Left forelimb (tissue), 1 donor: Measurements from ENCODE around the gene SLC23A1.
"Not testable (repeated sequence)": the region's sequence is repeated elsewhere in the genome, so short reads cannot be mapped to it uniquely, and the experiment has no call there.

Experiments used
- DNase-seq: peaks from one replicate; pipeline ENCODE4 v3.0.0-alpha.2; 2018; ENCODE audit warnings: low spot score

Gene SLC23A1

GRCh38 chr5:139383275-139383992 is at the start of gene SLC23A1:
TSS of gene SLC23A1 (minus strand) at chr5:139383297. CDS start at chr5:139383253, 44 bp downstream.
- DNase-seq = no peak

DNA sequence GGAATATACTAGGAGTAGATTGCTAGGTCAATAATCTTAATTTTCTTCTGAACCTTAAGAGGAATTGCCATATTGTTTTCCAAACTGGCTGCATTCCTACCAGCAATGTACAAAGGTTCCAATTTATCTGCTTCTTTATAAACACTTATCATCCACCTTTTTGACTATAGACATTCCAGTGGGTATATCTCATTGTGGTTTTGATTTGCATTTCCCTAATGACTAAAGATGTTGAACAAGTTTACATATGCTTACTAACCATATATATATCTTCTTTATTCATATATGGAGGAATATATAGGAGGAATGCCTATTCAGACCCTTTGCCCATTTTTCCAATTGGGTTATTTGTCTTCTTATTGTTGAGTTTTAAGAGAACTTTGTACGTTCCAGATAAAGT is 48.6 kb upstream of the SLC23A1 start:
- no peak for DNase-seq

- no peak for DNase-seq
These were observed 46.9 kb upstream of the SLC23A1 start for GRCh38 chr5:139430015-139430414.

- DNase-seq = no peak
These were observed 43.2 kb upstream of the SLC23A1 start for GRCh38 chr5:139426203-139426885.

- no peak for DNase-seq
These were observed 42.4 kb upstream of the SLC23A1 start for GRCh38 chr5:139425497-139425896.

DNA sequence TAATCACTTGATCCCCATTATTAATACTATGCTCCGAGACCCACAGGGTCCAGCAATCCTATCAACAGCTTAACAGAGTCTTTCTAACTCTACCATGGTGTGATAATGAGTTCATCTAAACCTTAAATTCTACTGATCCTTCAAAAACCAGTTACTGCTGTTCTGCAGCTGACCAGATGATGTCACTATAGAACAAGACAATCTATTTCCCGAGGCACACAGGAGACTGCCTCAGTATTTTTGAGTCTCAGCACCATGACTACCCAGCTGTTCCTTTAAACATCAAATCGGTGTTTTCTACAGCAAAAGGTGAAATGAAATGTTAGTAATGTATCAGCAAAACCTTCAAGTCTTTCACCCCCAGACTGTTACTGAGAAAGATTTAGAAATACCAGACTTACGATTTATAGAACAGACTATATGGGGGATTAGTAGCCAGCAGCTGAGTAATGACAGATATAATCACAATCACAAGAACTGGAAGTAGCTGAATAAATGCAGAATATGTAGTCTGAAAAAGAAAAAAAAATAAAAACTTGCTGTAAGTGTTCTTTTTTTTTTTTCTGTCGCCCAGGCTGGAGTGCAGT is 39.3 kb upstream of the SLC23A1 start:
- DNase-seq = no peak

GRCh38 chr5:139419226-139420192 is 36.4 kb upstream of the SLC23A1 start:
- no peak for DNase-seq

GRCh38 chr5:139418793-139419192 is 35.7 kb upstream of the SLC23A1 start:
- no peak for DNase-seq

GRCh38 chr5:139417214-139417613 is 34.1 kb upstream of the SLC23A1 start:
- no peak for DNase-seq

DNA sequence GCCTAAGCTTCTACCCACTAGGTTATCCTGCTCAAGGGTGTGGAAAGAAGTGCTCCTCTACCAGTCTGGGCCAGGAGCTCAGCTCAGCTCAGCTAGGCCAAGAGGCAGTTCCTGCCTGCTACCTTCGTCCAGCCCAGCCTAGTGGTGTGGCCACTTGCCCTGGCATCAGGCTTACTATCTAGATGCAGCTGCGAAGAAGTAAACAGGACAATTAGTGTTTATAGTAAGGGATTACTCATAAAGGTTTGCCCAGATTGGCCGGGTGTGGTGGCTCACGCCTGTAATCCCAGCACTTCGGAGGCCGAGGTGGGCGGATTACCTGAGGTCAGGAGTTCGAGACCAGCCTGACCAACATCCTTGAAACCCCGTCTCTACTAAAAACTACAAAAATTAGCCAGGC is 33.6 kb upstream of the SLC23A1 start:
- DNase-seq = no peak

- DNase-seq = no peak
These were observed 32.8 kb upstream of the SLC23A1 start for GRCh38 chr5:139415869-139416268.

DNA sequence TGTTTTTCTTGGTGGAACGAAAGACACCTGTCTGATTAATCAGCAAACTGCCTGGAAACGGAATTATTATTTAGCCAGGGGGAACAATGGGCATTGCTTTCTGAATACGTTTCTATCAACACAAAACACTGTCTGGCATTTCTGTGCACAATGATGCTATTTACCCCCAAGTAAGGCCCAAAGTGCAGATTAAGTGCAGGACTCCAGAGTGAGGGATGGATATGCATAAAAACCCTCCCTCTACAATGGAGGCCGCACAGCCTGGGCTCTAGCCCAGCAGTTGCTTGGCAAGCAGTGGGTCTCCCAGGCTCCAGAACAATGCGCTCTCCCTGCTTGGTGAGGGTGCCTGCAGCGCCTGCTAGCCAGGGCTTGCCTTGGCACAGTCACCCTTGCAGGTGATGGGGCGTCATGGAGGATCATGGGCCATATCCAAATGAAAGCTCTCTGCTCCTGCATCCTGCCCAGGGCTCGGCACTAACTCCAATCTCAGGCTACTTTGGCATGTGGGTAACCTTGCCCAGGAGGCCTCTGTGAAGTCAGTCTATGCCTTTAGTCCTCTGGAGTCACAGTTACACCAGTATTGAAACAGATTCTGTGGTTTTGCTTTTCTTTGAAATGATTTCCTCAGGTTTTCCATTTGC is 32.2 kb upstream of the SLC23A1 start:
- DNase-seq = no peak

DNA sequence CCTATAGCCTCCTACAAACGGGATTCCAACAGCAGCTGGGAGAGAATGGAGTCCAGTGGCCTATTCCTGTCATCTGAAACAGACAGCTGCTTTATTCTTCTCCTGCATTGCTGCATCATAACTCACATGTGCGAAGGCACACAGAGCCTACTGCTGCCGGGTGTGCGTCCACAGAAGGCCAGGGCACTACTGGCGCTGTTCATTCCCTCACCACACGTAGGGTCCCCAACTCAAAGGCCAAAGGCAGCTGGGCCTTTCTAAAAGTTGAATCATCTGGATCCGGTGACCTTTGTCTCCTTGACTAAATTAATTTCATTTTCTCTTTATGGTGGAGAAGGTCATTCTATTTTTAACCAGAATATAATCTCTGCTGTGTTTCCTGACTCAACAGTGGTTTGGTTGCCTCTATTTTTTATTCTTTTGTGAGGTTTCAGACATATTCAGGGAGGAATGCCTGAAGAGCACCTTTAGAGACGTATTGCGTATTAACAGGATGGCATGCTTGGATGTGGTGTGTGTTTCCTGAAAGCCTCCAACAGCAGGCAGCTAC is 31.6 kb upstream of the SLC23A1 start:
- DNase-seq = no peak

GRCh38 chr5:139413963-139414362 is 30.9 kb upstream of the SLC23A1 start:
- no peak for DNase-seq

DNA sequence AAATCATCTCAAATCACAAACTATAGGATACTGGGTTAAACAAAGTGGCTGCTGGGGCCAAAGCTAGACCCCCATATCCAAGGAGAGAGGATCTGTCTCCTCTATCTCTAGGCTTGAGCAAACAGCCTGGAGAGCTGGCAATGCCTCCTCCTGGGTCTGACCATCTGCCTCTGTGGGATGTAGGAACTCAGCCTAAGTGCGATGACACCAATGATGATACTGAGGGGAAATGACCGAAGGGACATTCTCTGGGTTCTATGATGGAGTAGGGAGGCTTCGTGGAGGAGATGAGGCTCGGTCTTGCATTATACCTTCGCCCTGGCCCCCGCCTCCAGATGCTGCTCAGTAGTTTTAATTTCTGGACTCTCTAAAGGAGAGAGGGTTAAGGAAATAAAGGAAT is 30.1 kb upstream of the SLC23A1 start:
- DNase-seq = no peak

DNA sequence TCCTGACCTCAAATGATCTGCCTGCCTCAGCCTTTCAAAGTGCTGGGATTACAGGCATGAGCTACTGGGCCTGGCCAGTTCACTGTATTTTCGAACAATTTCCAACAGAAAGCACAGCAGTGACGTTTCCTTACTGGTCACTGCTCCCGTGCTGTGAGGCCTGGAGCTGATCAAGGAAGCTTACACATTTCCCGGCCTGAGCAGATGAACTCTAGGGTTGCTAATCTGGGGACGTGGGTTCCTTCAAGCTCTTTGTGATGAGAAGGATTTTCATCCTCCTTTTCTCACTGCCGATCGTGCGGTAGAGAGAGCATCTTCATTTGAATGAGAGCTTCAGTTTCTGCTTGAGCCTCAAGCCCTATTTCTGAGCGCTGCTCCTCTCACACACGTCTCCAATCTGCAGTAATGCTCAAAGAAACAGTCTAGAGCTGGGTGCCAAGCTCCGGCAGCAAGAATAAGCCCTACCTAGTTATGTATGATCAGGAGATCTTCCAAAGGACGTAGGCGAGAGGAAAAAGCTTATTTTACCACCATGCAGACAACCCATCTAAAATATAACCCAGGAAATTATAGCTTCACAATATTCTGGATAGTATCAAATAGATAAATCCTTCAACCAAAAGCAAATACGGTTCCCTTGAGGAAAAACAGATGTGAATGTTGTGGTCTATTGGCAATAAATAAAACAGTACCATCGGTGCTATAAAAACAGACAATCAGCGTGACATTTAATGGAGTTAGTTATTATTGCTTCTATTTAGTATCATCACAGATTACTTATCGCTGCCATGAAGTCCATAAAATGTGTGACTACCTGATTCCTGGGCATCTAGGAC is 28.1 kb upstream of the SLC23A1 start:
- DNase-seq = no peak

DNA sequence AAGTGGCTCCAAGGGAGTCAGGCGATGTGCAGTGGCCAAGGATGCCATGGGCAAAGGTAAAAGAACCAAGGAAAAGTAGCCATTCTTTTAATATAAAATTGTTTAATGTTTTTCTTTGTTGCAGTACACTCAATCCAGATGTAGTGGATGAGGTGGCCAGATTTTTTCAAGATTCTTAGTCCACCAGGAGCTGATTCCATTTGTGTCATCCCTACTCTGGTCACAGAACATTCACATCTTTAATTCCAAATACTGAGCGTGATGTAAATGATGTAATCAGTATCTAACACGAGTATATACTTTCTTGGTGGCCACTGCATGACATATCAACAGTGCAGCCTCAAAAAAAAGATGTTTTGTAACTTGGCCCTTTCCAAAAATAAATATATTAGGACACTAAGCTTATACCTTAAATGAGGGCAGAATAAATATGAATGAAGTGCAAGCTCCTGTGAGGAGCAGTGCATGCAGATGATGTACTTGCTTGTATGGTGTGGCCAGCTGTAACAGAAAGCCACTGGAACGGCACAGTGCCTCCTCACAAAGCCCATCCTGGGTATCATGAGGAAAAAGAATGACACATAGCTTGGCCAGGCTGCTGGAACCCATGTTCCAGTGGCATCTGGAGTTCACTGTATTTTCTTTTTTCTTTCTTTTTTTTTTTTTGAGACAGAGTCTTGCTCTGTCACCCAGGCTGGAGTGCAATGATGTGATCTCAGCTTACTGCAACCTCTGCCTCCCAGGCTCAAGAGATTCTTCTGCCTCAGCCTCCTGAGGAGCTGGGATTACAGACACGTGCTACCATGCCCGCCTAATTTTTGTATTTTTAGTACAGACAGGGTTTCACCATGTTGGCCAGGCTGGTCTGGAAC is 27.3 kb upstream of the SLC23A1 start:
- no peak for DNase-seq

DNA sequence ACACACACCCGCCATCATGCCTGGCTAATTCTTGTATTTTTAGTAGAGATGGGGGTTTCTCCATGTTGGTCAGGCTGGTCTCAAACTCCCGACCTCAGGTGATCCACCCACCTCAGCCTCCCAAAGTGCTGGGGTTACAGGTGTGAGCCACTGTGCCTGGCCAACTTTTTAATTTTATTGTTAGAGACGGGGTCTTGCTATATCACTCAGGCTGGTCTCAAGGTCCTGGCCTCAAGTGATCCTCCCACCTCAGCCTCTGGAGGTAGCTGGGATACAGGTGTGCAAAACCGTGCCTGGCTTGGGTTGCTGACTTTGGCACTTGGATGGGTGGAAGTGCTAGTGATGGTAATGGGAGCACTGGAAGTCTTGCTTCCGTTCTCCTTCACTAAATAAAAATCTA is 26.0 kb upstream of the SLC23A1 start:
- DNase-seq = not testable (repeated sequence)

GRCh38 chr5:139408191-139408590 is 25.1 kb upstream of the SLC23A1 start:
- DNase-seq = no peak
